COLO668 (cell line): ENCODE data around the gene TTC34.

Source experiments
- DNase-seq: peaks from one replicate; lab custom pipeline; 2025; ENCODE audit not compliant: unreplicated experiment; lab: John Stamatoyannopoulos, UW

The TTC34 gene

GRCh38 chr1:2594001-2594640 lies 207.4 kb downstream of the TTC34 start:
- peak; percentile 65 for DNase-seq

GRCh38 chr1:2593251-2593878 lies 208.1 kb downstream of the TTC34 start:
- DNase-seq = no peak

DNA sequence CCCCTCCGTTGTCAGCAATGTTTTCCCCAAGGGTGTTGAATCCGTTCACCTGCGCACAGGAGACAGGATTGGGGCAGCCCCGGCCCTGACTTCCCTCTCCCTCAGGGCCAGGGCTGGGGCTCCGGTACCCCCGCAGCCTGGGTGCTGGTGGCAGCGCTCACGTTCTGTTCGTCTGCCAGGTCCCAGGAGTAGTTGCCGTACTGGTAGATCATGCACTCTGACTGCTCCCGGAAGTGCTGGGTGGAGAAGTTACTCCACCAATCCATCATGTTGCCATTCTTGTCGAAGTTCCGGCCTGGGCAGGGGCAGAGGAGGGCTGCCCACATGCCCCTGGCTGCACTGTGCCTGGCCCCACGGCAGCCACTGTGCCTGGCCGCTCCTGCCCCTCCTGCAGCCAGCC lies 208.8 kb downstream of the TTC34 start:
- peak; percentile 27 for DNase-seq

- DNase-seq = no peak
Measured at GRCh38 chr1:2591581-2592261, 209.8 kb downstream of the TTC34 start.

DNA sequence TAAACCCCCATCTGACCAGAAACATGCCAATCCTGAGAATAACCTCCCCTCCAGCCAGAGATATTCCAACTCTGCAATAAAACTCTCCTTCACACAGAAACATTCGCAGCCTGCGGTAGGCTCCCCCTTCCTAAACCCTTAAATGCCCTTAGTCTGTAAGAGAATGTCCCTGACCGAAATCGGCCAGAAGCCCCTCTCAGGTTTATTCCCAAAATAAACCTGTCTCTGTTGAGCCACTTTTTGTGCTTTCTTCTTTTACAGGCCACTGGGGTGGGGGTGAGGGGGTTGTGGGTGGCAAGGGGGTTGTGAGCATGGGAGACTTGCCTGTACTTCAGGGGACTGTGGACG lies 210.3 kb downstream of the TTC34 start:
- DNase-seq = no peak

- no peak for DNase-seq
Measured at GRCh38 chr1:2590233-2591141, 211.0 kb downstream of the TTC34 start.

- no peak for DNase-seq
Measured at GRCh38 chr1:2589431-2590232, 211.9 kb downstream of the TTC34 start.

DNA sequence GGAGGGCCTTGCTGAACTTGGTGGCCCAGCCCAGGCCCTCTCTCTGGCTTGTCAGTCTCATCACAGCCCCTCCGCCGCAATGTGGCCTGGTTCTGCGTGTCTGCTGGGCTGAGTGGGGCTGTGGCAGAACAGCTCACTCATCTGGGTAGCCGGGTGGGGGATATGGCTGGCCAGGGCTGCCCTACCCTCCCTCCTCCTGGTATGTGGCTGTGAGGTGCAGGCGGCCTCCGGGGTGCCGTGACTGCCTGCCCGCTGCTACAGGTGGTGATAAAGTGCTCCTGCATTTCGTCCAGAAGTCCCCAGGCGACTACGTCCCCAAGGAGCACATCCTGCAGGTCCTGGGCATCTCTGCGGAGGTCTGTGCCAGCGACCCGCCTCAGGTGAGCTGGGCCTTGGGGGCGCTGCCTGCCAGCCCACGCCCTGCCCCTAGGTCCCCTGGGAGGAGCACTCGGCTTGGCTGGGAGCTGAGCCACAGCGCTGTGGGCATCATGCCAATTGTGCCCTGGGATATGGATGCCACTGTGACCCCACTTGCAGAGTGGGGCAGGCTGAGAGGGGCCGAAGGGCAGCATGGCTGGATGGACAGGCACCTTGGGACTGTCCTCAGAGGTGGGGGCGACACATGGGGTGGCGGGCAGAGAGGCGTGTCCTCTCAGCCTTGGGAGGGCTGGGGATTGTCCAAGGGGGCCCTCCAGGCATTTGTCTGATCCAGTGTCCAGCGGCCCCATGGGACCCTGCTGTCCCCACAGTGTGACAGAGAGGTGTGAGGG lies 212.6 kb downstream of the TTC34 start:
- no peak for DNase-seq

DNA sequence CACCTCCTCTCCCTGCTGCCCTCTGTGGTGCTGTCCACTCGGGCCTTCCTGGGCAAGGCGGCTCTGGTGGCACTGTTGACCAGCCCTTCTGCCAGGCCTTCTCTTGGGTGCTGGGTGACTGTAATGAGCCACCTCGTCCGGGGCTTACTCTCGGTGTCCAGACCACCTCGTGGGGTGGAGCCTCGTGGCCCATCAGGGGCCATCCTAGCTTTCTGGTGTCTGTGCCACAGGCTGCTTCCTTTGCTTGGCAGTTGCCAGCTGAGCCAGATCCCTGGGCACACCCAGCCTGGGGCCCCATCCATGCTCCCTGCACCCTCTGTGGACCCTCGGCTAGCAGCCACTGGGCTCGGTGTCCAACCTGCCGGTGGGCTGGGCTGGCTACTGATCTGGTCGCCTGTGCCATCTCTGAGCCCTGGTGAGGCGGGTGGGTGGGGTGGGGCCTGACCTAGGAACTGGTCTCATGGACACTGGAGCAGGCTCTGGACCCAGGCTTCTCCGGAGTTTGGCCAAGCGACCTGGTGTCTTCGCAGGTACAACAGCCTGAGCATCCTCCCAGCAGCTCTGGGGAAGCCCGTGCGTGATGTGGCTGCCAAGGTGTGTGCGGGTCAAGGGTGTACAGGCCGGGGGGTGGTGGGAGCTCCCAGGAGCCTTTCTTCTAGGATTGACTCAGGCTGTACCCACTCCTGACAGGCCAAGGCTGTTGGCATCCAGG lies 213.5 kb downstream of the TTC34 start:
- no peak for DNase-seq

DNA sequence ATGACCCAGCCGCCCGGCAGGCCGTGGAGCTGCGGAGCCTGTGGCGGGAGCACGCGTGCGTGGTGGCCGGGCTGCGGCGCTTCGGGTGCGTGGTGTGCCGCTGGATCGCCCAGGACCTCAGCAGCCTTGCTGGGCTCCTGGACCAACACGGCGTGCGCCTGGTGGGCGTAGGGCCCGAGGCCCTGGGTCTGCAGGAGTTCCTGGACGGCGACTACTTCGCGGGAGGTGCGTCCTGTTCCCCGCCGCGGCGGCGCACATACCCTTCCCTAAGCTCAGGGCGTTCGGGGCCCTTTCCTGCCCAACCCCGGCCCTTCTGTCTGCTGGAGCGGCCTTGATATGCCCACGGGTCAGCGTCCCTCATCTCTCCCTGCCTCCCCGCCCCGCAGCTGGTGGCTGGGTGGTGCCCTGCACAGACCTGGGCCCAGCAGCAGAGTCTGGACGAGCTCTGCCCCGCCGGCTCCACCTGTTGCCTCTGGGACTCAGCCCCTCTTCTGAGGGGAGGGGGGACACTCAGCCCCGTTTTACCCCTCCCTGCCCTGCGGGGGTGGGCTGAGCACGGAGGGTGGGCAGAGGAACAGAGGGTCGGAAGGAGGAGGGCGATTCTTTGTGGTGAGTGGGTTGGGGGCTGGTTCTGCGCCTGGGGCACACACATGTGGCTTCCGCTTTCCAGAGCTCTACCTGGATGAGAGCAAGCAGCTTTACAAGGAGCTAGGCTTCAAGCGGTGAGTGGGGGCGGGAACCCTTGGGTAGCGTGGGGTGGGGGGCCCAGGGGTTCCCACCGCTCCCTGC lies 214.2 kb downstream of the TTC34 start:
- DNase-seq = peak; percentile 71

- peak; percentile 100 for DNase-seq
Measured at GRCh38 chr1:2586154-2587070, 215.1 kb downstream of the TTC34 start, which contains the start of gene PRXL2B. Gene PRXL2B (plus strand): TSS chr1:2586777. CDS start chr1:2586886, 109 bp downstream.
